ENCODE results near the gene PTPRA.
"Not testable (repeated sequence)": the region's sequence is repeated elsewhere in the genome, so short reads cannot be mapped to it uniquely, and the experiment has no call there.

PTPRA gene, protein sequence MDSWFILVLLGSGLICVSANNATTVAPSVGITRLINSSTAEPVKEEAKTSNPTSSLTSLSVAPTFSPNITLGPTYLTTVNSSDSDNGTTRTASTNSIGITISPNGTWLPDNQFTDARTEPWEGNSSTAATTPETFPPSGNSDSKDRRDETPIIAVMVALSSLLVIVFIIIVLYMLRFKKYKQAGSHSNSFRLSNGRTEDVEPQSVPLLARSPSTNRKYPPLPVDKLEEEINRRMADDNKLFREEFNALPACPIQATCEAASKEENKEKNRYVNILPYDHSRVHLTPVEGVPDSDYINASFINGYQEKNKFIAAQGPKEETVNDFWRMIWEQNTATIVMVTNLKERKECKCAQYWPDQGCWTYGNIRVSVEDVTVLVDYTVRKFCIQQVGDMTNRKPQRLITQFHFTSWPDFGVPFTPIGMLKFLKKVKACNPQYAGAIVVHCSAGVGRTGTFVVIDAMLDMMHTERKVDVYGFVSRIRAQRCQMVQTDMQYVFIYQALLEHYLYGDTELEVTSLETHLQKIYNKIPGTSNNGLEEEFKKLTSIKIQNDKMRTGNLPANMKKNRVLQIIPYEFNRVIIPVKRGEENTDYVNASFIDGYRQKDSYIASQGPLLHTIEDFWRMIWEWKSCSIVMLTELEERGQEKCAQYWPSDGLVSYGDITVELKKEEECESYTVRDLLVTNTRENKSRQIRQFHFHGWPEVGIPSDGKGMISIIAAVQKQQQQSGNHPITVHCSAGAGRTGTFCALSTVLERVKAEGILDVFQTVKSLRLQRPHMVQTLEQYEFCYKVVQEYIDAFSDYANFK

GRCh38 chr20:2873010-2873746 lies at the start of gene PTPRA:
Gene PTPRA, plus strand, starts transcription at chr20:2873481. Its CDS starts 90,797 bp downstream, at chr20:2964278.
- DNase-seq, result peak; percentile 86 to 90

DNA sequence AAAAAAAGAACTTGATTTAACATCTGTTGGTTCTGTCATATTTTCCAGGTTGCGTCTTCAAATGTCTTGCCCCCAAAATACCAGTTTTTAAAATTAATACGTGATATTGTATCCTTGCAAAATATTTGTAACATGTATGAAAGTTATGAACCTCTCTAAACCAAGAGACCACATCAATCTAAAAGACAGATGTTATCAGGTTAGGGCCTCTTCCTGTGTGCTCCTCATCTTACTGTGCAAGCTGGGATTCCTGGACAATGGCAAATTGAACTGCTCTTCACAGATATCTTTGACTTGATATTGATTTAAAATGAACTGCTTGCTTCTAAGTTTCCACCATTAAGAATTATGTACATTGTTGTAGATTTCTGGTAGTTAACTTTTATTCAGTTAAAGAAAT lies 47.5 kb upstream of the PTPRA start:
- DNase-seq, result no peak

DNA sequence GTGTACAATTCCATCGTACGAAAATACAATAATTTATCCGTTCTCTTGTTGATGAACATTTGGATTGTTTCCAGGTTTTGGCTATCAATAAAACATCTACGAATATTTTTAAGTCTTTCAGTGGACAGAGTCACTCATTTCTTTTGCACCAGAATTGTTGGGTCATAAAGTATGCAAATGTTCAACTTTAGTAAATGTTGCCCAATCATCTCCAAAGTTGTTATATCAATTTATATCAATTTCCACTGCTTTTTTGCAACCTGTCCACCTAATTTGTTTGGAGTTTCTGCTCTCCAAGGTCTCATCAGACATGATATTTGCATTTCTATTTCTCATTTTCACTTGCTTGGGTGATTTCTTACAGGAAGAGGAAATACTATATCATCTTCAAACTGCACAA lies 46.6 kb upstream of the PTPRA start:
- DNase-seq, result no peak

GRCh38 chr20:2829376-2829775 lies 43.9 kb upstream of the PTPRA start:
- no peak for DNase-seq

DNA sequence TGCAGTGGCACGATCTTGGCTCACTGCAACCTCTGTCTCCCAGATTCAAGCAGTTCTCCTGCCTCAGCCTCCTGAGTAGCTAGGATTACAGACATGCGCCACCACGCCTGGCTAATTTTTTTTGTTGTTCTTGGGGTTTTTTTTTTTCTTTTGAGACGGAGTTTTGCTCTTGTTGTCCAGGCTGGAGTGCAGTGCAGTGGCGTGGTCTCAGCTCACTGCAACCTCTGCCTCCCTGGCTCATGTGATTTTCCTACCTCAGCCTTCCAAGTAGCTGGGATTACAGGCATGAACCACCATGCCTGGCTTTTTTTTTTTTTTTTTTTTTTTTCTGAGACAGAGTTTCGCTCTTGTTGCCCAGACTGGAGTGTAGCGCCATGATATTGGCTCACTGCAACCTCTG lies 42.1 kb upstream of the PTPRA start:
- not testable (repeated sequence) for DNase-seq

- DNase-seq, result no peak
Measured at GRCh38 chr20:2833761-2834160, 39.5 kb upstream of the PTPRA start.

GRCh38 chr20:2834401-2835110 lies 38.7 kb upstream of the PTPRA start:
- no peak for DNase-seq

DNA sequence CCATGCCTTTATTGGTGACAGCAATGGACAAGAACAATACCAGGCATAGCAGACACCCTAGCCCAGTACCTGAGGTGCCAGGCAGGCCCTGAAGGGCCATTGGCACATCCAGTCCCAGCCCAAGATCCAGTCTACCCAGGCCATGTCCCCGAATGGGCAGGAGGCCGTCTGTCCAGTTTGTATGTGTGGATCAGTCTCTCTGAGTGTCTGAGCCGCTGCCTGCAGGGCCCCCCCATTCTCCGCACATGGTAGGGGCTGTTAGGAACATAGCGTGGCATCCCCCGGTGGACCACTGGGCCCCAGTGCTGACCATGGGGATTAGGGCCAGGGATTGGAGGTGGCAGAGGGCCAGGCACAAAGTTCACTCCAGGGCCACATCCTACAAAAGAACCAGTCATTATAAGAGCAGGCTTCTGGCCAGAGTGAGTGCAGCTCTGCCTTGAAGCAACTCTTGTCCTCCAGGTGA lies 37.9 kb upstream of the PTPRA start:
- no peak for DNase-seq

DNA sequence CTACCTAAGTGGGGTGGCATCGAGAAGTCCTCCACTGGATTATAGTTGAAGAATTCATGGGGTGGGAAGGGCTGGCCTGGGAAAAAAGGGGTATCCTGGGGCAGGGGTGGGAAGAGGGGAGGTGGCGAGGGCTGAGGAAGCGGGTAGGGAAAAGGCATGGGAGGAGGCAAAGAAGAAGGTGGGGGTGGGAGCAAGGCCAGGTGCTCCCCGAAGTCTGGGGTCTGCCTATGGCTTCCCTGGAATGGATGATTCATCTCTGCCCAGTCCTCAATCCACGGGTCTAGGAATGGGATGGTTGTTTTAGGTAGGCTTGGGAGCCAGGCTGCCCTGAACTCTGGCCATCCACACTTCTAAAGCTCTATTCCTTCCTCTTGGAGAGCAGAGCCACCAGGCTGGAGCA lies 37.2 kb upstream of the PTPRA start:
- no peak for DNase-seq

- no peak for DNase-seq
Measured at GRCh38 chr20:2837221-2837960, 35.9 kb upstream of the PTPRA start.

DNA sequence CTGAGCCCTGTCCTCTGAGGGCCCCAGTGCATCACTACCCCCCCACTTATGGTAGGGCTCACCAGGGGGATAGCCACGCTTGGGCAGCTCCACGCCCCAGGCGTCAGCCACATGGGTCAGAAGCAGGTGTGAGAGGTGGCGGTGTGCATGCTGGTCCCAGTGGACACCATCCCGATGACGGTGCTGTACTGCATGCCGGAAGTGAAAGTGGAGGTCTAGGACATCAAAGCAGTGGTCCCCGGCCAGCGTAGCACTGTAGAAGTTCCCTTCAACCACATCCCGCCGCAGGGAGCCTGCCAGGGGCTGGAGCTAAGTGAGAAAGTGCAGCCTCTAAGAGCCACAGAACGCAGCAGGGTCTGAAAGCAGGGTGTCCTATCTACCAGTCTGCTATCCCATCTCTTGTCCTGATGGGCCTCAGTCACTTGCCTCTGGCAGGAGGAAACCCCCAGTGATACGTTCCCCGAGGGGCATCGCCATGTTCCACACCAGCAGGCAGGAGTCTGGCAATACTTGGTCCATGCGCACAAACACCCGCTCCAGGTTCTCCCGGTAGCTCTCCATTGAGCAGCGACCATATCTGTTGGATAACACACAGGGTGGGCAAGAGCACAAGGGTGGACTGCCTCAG lies 35.0 kb upstream of the PTPRA start:
- no peak for DNase-seq

DNA sequence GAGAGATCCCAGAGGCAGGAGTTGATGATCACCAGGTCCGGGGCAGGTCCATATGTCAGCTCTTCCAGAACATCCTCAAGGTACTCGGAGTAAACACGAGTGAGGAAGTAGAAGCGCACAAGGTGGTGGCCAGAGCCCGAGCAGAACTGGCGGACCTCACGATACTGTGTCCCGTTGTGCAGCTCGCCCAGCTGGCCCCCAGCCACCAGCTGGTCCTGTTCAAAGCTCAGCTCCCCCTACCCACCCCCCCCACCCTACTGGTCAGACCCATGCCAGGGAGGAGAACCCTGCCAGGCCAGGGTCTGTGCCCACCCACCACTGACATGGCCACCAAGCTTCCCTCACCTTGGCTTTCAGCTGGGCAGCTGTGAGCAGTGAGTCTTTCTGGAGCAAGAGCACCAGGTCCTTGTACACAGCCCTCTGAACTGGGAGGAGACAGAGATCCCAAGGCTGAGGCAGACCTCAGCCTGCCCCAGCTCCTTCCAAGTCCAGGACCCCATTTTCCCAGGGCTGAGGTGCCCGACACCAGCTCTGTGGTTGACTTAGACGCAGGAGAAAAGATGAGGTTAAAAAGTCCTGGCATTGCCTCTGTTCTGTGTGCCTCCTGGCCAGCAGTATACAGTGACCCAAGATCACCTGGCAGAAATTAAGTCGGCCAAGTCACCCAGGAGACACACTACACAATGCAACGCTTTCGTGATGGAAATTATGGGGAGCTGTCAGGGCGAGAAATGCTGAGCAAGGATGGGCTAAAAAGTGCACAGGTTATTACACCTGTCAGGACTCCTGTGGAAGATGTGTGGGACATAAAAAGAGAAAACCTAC lies 34.2 kb upstream of the PTPRA start:
- no peak for DNase-seq

DNA sequence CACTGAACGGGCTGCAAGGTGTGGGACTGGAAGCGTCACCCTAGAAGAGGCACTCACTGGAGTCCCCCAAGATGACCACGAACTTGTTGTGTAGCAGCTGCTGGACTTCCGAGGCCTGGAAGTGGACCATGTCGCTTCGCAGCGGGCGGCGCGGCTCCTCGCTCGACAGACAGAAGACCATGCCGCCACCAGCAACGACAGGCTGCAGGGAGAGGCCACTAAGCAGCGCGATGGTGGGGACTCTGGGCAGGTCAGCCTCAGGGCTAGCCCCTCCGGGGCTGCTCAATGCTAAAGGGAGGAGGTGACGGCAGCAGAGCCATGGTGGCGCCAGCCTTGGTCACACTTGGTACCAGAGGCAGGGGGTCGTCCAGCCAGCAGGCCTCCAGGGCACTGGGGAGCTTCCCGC lies 33.5 kb upstream of the PTPRA start:
- no peak for DNase-seq

DNA sequence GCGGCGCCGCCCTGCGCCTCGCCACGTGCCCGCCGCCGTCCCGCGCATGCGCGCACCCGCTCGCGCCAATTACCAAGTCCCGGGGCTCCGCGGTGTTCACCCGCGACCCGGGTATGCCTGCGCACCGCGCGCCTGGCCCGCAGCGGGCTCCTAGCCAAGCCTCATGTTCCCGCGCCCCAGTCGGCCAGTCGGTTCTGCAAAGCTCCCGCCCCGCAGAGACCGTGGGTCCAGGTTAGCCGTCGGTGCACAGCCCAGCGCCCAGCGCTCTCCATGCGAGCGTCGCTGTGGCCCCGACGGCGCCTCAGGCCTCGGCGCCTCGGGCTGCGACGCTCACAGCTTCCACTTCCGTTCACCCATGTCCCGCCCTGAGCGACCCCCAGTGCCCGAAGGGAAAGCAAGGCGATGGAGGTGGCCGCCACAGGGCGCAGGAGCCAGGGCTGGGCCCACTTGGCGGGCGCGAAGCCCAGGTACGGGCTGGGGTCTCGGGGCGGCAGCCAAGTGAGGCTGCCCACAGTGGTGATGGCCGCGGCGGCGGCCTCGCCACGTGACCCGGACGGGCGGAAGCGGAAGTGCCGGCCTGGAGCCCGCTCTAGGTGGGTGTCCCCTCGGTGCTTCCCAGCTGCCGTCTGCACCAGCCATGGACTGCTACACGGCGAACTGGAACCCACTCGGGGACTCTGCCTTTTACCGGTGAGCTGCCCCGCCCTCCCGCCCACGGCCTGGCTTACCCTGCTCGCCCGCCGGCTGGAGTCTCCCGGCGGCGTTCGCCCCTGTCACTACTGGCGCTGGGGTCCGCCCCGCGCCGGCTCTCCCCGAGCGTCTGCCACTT lies 32.9 kb upstream of the PTPRA start, which contains the start of the genes PCED1A and VPS16:
TSS of gene PCED1A (minus strand) at position 518 of the 829 bp plus-strand sequence. CDS start 743 bp downstream, outside the sequence.
TSS of gene VPS16 (plus strand) at position 608 of the 829 bp plus-strand sequence. CDS start at position 638, 30 bp downstream.
- DNase-seq, result peak; percentile 71 to 85

DNA sequence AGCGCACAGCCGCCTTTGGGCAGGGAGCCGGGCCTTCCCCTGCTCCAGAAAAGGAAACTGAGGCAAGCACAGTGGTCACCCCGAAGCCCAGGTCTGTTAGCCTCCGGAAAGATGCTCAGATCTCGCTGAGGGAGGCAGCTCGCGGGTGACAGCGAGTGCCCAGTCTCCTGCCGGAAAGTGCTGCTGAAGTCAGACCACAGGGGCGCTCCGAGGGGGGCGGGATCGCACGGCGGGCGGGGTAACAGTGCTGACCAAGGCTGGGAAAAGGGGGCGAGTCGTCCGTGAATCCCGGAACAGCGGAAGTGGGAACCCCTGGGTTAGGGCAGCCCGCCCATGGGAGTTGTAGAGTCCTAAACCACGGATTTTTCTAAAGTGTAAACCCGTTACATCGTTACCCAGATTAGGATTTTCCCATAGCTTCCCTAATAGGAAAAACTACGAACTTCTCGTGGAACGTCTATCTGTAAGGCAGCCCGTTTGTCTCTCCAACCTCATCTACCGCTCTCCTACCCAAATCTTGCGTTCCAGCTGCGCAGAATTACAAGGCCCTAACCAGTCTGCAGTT lies 32.2 kb upstream of the PTPRA start:
- DNase-seq, result peak; percentile 43 to 80

GRCh38 chr20:2845607-2846006 lies 27.7 kb upstream of the PTPRA start:
- no peak for DNase-seq

GRCh38 chr20:2846698-2847097 lies 26.6 kb upstream of the PTPRA start:
- no peak for DNase-seq

DNA sequence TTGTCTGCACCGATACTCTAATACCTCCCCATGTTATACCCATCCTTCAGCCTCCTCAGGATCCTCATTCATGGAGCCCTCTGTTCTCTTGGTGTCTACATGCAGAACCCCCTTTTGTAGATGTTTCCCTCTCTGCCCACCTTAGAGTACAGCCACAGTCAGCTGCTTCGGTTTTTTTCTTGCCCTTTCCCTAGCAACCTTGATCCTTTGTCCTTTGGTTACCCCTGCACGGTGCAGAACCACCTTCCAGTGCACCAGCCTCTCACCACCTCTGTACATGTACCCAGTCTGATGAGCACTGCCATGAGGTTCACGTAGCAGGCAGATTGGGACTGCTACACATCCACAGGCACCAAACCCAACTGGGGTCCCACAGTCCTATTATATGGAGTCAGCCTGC lies 25.5 kb upstream of the PTPRA start:
- DNase-seq, result no peak

- DNase-seq, result no peak
Measured at GRCh38 chr20:2849529-2849928, 23.8 kb upstream of the PTPRA start.

All from SW 1271 (cell line).